ENCODE results near the gene CHMP6. TPM values are rescaled to one million over a fixed set of nuclear protein-coding genes. Genes with fewer than 3 reads are reported as not detected.

Gene CHMP6
- total RNA-seq, 1 experiment from 2014 or later: 15.0 TPM

- no peaks in the 10 kb centered on the region; the same call in 1 of the 2 replicates for H3K36me3 Mint-ChIP-seq
- ATAC-seq: peak; percentile 87
- peaks cover 23% of the 10 kb centered on the region for H3K4me1 Mint-ChIP-seq
- peak; percentile 98 for DNase-seq (ENCODE audit: low spot score)
- ChIA-PET POLR2A (interaction anchor here (0.6 to 0.8 kb wide), 2 partner anchors 11 to 32 kb away, joined by 3 read pairs; no protein-coding TSS in a partner anchor), CTCF (interaction anchor here (1.0 to 3.4 kb wide), 3 partner anchors 11 to 63 kb away, joined by 5 to 20 read pairs (median 6); no protein-coding TSS in a partner anchor)
- H3K27ac Mint-ChIP-seq: no peak within 1 kb of the TSS; the same call in 1 of the 2 replicates
- H3K4me3 Mint-ChIP-seq: peak within 1 kb of the TSS; percentile 82
- H3K27me3 Mint-ChIP-seq (ENCODE audit: low read depth): peaks cover 25% of the 10 kb centered on the region
- no peaks in the 10 kb centered on the region for H3K9me3 Mint-ChIP-seq
- no peak for TF ChIP-seq ZNF671 (CRISPR knock-in tag; IDR thresholded peaks at IDR 0.05)
- TF ChIP-seq ERG (CRISPR knock-in tag; IDR thresholded peaks at IDR 0.05): no peak
- TF ChIP-seq SOX15 (CRISPR knock-in tag; IDR thresholded peaks at IDR 0.05): no peak
- no peak for TF ChIP-seq CDX4 (CRISPR knock-in tag; IDR thresholded peaks at IDR 0.05; ENCODE audit: borderline replicate concordance)
- TF ChIP-seq CBFB (CRISPR knock-in tag; IDR thresholded peaks at IDR 0.05; ENCODE audit: low read depth): no peak
- TF ChIP-seq TEAD1 (CRISPR knock-in tag; IDR thresholded peaks at IDR 0.05): 0 out of 2 replicates have a peak, but pooled peaks have one; percentile 23
- no peak for TF ChIP-seq FOXJ3 (CRISPR knock-in tag; IDR thresholded peaks at IDR 0.05; ENCODE audit: borderline replicate concordance)
- no peak for TF ChIP-seq MAX (CRISPR knock-in tag; IDR thresholded peaks at IDR 0.05)
- peak; percentile 75 for TF ChIP-seq NFYB (CRISPR knock-in tag; conservative IDR thresholded peaks at IDR 0.05; ENCODE audit: low read depth)
- TF ChIP-seq IRF1 (CRISPR knock-in tag; IDR thresholded peaks at IDR 0.05): no peak
- no peak for TF ChIP-seq E2F5 (CRISPR knock-in tag; IDR thresholded peaks at IDR 0.05)
- TF ChIP-seq HMGXB4 (CRISPR knock-in tag; IDR thresholded peaks at IDR 0.05): no peak
- no peak for TF ChIP-seq NR2C2 (CRISPR knock-in tag; IDR thresholded peaks at IDR 0.05)
- TF ChIP-seq GRHL2 (CRISPR knock-in tag; IDR thresholded peaks at IDR 0.05; ENCODE audit: insufficient replicate concordance, severe bottlenecking): no peak
- TF ChIP-seq IRF2 (CRISPR knock-in tag; IDR thresholded peaks at IDR 0.05; ENCODE audit: borderline replicate concordance, low read depth): no peak
- TF ChIP-seq TCF7 (CRISPR knock-in tag; IDR thresholded peaks at IDR 0.05; ENCODE audit: low read depth): no peak
- no peak for TF ChIP-seq PRRX2 (CRISPR knock-in tag; IDR thresholded peaks at IDR 0.05)
- no peak for TF ChIP-seq CREB1 (CRISPR knock-in tag; IDR thresholded peaks at IDR 0.05)
- TF ChIP-seq E2F1 (CRISPR knock-in tag; IDR thresholded peaks at IDR 0.05): no peak
- no peak for TF ChIP-seq ARID4B (CRISPR knock-in tag; IDR thresholded peaks at IDR 0.05; ENCODE audit: borderline replicate concordance)
- TF ChIP-seq ATF6 (CRISPR knock-in tag; IDR thresholded peaks at IDR 0.05): no peak
- no peak for TF ChIP-seq NR3C1 (CRISPR knock-in tag; conservative IDR thresholded peaks at IDR 0.05; ENCODE audit: low read depth)
- no peak for TF ChIP-seq SMAD4 (CRISPR knock-in tag; IDR thresholded peaks at IDR 0.05)
Measured at GRCh38 chr17:81034779-81035520, 43.3 kb downstream of the CHMP6 start, which contains the start of gene BAIAP2. BAIAP2 (plus strand) TSS chr17:81035151; CDS start chr17:81035255, 104 bp downstream.

Data from WTC11 (cell line).